Esophagus muscularis mucosa (tissue), 4 donors: ENCODE data around the gene VWA7. TPM values are rescaled to one million over a fixed set of nuclear protein-coding genes. Genes with fewer than 3 reads are reported as not detected.

Experiments
- DNase-seq: peaks from one replicate; pipeline ENCODE4 v3.0.0-alpha.2; 2017; ENCODE audit errors: extremely low spot score
- H3K27ac ChIP-seq, 4 donors: fragments of 200-600 bp; sonication (generic); replicated peaks in 1 of 4; 1 replicate in 3 of 4; 2 replicates in 1 of 4; pipeline ENCODE4 v1.5.1; 2016 to 2019; ENCODE audit warnings: mild to moderate bottlenecking in 1 of 4
- H3K27me3 ChIP-seq, 4 donors: fragments of 200-600 bp; sonication (generic); one replicate each; pipeline versions ENCODE4 v1.5.1 to v1.6.0; 2016 to 2019
- H3K36me3 ChIP-seq, 4 donors: fragments of 200-600 bp; sonication (generic); one replicate each; pipeline ENCODE4 v1.5.1; 2016 to 2019
- H3K4me1 ChIP-seq, 4 donors: fragments of 200-600 bp; sonication (generic); one replicate each; pipeline ENCODE4 v1.5.1; 2016 to 2019
- H3K4me3 ChIP-seq, 4 donors: fragments of 200-600 bp; sonication (generic); 1 replicate in 2 of 4; 2 replicates in 2 of 4; pipeline ENCODE4 v1.5.1; 2016 to 2019; ENCODE audit warnings: mild to moderate bottlenecking in 4 of 4, moderate library complexity in 1 of 4
- H3K9me3 ChIP-seq, 4 donors: fragments of 200-600 bp; sonication (generic); 1 replicate in 3 of 4; 2 replicates in 1 of 4; pipeline ENCODE4 v1.5.1; 2016 to 2019
- CTCF ChIP-seq, 3 experiments: fragments of 200-600 bp in 2 of 3; fragments of 450-650 bp in 1 of 3; sonication (generic) in 2 of 3; IDR thresholded peaks; one replicate each; pipeline ENCODE4 v1.5.1; 2017 to 2019; ENCODE audit warnings: antibody characterized with exemption in 3 of 3, mild to moderate bottlenecking in 2 of 3, moderate library complexity in 1 of 3
- EP300 ChIP-seq: sonication (generic); formaldehyde crosslinking; IDR thresholded peaks from one replicate; pipeline ENCODE4 v1.6.1; 2017; ENCODE audit warnings: antibody characterized with exemption
- POLR2A ChIP-seq: fragments of 450-650 bp; IDR thresholded peaks from one replicate; pipeline ENCODE4 v1.6.1; 2017; ENCODE audit warnings: antibody characterized with exemption, moderate library complexity, mild to moderate bottlenecking, low read depth
- POLR2AphosphoS5 ChIP-seq, 2 donors: sonication (generic); formaldehyde crosslinking; IDR thresholded peaks; one replicate each; pipeline ENCODE4 v1.6.1; 2017; ENCODE audit warnings: antibody characterized with exemption in 2 of 2
- WGBS: methylation state at CpG from one replicate; pipeline ENCODE4 v1.1.5; 2018; 5-methylcytosine and 5-hydroxymethylcytosine counted together
- intact Hi-C: fragments of 100-400 bp; cut with DNase I; formaldehyde crosslinking; loops from one replicate; pipeline ENCODE4 v1.15.1; 2023
- total RNA-seq, 4 donors: library from RNA; depleted of rRNA; stranded (reverse); fragments of >200 nt; gene quantifications; one replicate each; pipeline versions ENCODE4 v1.1.0 to v1.2.1, GENCODE V29; 2016

VWA7 gene
- total RNA-seq, 4 donors from 2014 or later = 0.40 to 0.50 (median 0.45) TPM; not detected in 1

- no peaks in the 10 kb centered on the region for H3K27me3 ChIP-seq
- TF ChIP-seq POLR2A (no peak), POLR2AphosphoS5 (IDR thresholded peaks at IDR 0.05) (no peak), CTCF (IDR thresholded peaks at IDR 0.05) (no peak), EP300 (no peak)
- H3K9me3 ChIP-seq = no peaks in the 10 kb centered on the region
- no peak overlapping the region for H3K4me3 ChIP-seq
- DNase-seq = no peak
- H3K36me3 ChIP-seq = peaks cover 36 to 55% (median 50%) of the 10 kb centered on the region in 4 donors
- no peak overlapping the region for H3K27ac ChIP-seq
- H3K4me1 ChIP-seq = peaks cover 10 to 18% (median 13%) of the 10 kb centered on the region in 4 donors
- 98% methylated on average over 4 of the region's 5 CpGs for WGBS
- intact Hi-C loops = no loop called here
Measured at GRCh38 chr6:31778193-31778592, 1.1 kb upstream of the VWA7 start.

GRCh38 chr6:31777667-31778050, 531 bp upstream of the VWA7 start:
- TF ChIP-seq POLR2A (no peak), EP300 (no peak), POLR2AphosphoS5 (IDR thresholded peaks at IDR 0.05) (no peak), CTCF (IDR thresholded peaks at IDR 0.05) (no peak)
- H3K27ac ChIP-seq = peak overlapping the region in 1 of 4 donors; percentile 41
- DNase-seq = no peak
- no peak overlapping the region for H3K4me3 ChIP-seq
- H3K4me1 ChIP-seq = peaks cover 12 to 22% (median 16%) of the 10 kb centered on the region in 4 donors
- peaks cover 31 to 50% (median 44%) of the 10 kb centered on the region in 4 donors for H3K36me3 ChIP-seq
- 90% methylated on average over 2 of the region's 5 CpGs for WGBS
- no peaks in the 10 kb centered on the region for H3K27me3 ChIP-seq
- H3K9me3 ChIP-seq = no peaks in the 10 kb centered on the region
- intact Hi-C loops = no loop called here

- peak overlapping the region in 3 of 4 donors; percentile 28 to 41 (median 33) for H3K27ac ChIP-seq
- peaks cover 12 to 22% (median 16%) of the 10 kb centered on the region in 4 donors for H3K4me1 ChIP-seq
- no peaks in the 10 kb centered on the region for H3K27me3 ChIP-seq
- 46% methylated on average over 12 of the region's 14 CpGs for WGBS
- TF ChIP-seq CTCF (IDR thresholded peaks at IDR 0.05) (no peak), POLR2AphosphoS5 (IDR thresholded peaks at IDR 0.05) (no peak), EP300 (no peak), POLR2A (no peak)
- peaks cover 21 to 39% (median 33%) of the 10 kb centered on the region in 4 donors for H3K36me3 ChIP-seq
- intact Hi-C loops = no loop called here
- no peaks in the 10 kb centered on the region for H3K9me3 ChIP-seq
- H3K4me3 ChIP-seq = peak overlapping the region in 2 of 4 donors; percentile 9 to 14
- DNase-seq = no peak
Measured at GRCh38 chr6:31776485-31776988, 591 bp downstream of the VWA7 start.

GRCh38 chr6:31775633-31776484, 1.3 kb downstream of the VWA7 start:
- Histone ChIP-seq H3K4me1 (peaks cover 12 to 22% (median 16%) of the 10 kb centered on the region in 4 donors), H3K27me3 (no peaks in the 10 kb centered on the region), H3K36me3 (peaks cover 21 to 32% (median 26%) of the 10 kb centered on the region in 4 donors), H3K4me3 (no peak overlapping the region), H3K27ac (no peak overlapping the region), H3K9me3 (no peaks in the 10 kb centered on the region)
- intact Hi-C loops = no loop called here
- no peak for DNase-seq
- TF ChIP-seq EP300 = no peak
- TF ChIP-seq POLR2AphosphoS5 (IDR thresholded peaks at IDR 0.05) = no peak
- no peak for TF ChIP-seq CTCF (IDR thresholded peaks at IDR 0.05)
- no peak for TF ChIP-seq POLR2A
- WGBS = 91% methylated on average over 26 of the region's 32 CpGs
